ENCODE data around the gene GAS7.

DNA sequence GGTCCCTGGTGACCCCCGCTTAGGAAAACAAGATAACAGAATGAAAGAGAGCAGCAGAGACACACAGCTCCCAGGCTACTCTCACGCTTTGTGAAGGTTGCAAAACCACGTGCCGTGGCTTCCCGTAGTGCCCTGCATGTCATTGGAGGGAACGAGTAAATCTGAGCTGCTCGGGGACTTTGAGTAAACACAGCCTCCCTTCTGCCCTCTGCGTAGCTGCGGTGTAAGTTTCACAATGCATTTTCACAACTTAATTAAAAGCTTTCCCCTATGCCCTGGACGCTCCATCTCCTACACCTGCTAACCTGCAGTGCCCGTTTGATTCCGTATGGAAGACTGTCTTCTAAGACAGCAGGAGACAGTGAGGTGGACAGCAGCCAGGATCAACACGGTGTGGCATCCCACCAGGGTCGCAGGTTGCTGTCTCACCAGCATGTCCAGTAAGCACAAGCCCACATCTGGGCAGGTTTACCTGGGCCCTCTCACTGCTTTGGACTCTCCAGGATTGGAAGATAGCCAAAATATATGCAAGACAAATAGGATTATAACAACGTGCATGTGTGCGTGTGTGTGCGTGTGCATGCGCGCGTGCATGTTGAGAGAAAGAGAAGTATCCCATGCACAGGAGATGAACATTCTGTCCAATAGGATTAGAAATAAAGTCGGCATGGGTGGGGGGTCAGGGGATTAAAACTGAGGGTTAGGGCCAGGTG, 177.0 kb downstream of the GAS7 start:
- no peak for TF ChIP-seq POLR2AphosphoS5 (IDR thresholded peaks at IDR 0.05; ENCODE audit: low read depth, low read length)
- TF ChIP-seq ZNF678 (CRISPR knock-in tag; IDR thresholded peaks at IDR 0.05): no peak
- TF ChIP-seq ZNF547 (CRISPR knock-in tag; IDR thresholded peaks at IDR 0.05): no peak
- no peak for TF ChIP-seq KDM1A (CRISPR knock-in tag; IDR thresholded peaks at IDR 0.05)
- TF ChIP-seq ZMAT3 (CRISPR knock-in tag; conservative IDR thresholded peaks at IDR 0.05): no peak
- no peak for TF ChIP-seq ELK4 (CRISPR knock-in tag; IDR thresholded peaks at IDR 0.05; ENCODE audit: borderline replicate concordance)
